A549 treated with Mapracorat at 1 μM for 4 hours (cell line): ENCODE data around the gene PCDHGB6. TPM values are rescaled to one million over a fixed set of nuclear protein-coding genes. Genes with fewer than 3 reads are reported as not detected.

Experiments used
- total RNA-seq: library from RNA; stranded (reverse); fragments of 200-300 nt; extraction: Qiagen RNA extraction; gene quantifications from 5 replicates; pipeline ENCODE4 v1.2.3, GENCODE V29; 2022

Gene PCDHGB6
- total RNA-seq, result 0.08 to 0.13 TPM (median 0.12 TPM) in 5 replicates

DNA sequence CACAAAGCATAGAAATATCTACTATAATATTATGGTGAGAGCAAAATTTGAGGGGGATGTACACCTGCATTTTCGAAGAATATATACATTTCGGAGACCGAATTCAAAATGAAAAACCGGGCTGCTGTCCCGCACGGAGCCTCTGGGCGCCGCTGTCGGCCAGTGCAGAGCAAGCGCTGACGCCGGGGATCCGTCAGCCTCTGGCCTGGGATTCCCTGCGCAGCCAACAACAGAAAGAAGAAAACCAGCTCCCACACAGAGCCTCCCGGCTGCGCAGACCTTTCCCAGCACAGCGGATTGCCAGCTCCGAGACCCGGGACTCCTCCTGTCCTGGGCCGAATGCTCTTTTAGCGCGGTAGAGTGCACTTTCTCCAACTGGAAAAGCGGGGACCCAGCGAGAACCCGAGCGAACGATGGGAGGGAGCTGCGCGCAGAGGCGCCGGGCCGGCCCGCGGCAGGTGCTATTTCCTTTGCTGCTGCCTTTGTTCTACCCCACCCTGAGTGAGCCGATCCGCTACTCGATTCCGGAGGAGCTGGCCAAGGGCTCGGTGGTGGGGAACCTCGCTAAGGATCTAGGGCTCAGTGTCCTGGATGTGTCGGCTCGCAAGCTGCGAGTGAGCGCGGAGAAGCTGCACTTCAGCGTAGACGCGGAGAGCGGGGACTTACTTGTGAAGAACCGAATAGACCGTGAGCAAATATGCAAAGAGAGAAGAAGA, at the start of gene PCDHGB6:
TSS of gene PCDHGB6 (plus strand) at position 232 of the 716 bp plus-strand sequence. CDS start at position 414, 182 bp downstream.

DNA sequence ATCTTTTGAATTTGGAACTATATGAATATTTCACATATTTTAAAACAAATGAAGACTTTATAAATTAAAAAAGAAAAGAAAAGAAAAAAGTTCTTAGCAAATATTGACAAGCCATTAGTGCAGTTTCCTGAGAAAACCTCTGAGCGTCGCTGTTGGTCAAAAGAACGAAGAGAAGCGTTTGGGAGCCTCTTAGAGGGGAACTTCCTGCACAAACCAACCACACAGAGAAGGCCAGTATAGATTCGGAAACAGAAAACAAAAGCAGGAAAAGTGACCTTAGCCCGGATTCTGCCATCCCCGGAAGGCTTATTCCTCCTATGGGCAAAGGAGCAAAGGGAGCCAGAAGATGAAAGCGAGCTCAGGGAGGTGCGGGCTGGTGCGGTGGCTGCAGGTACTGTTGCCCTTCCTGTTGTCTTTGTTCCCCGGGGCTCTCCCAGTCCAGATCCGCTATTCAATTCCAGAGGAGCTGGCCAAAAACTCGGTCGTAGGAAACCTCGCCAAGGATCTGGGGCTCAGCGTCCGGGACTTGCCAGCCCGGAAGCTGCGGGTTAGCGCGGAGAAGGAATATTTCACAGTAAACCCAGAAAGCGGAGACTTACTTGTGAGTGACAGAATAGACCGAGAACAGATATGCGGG, 47.9 kb upstream of the PCDHGB6 start, which contains the start of gene PCDHGB2:
TSS of gene PCDHGB2 (plus strand) at position 205 of the 637 bp plus-strand sequence. CDS start at position 347, 142 bp downstream.

DNA sequence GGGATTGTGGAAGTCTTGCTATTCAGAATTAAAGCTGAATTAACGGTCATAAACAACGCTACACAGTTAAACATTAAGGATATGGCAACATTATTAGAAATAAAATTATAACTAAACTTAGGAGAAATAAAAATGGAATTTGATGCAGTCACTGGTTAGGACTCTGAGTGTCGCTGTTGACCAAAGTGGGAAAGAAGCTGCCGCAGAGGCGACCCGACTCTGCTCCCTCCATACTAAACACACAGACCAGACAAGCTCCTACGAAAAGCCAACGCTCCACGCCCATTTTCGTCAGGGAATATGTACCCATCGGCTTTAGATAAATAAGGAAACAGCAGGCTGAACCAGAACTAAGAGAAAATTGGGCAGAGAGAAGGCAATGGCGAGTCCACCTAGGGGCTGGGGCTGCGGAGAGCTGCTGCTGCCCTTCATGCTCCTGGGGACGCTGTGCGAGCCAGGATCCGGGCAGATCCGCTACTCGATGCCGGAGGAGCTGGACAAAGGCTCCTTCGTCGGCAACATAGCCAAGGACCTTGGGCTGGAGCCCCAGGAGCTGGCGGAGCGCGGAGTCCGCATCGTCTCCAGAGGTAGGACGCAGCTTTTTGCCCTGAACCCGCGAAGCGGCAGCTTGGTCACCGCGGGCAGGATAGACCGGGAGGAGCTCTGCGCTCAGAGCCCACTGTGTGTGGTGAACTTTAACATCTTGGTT, 43.7 kb upstream of the PCDHGB6 start, which contains the start of gene PCDHGA5:
TSS of gene PCDHGA5 (plus strand) at position 211 of the 709 bp plus-strand sequence. CDS start at position 380, 169 bp downstream.

DNA sequence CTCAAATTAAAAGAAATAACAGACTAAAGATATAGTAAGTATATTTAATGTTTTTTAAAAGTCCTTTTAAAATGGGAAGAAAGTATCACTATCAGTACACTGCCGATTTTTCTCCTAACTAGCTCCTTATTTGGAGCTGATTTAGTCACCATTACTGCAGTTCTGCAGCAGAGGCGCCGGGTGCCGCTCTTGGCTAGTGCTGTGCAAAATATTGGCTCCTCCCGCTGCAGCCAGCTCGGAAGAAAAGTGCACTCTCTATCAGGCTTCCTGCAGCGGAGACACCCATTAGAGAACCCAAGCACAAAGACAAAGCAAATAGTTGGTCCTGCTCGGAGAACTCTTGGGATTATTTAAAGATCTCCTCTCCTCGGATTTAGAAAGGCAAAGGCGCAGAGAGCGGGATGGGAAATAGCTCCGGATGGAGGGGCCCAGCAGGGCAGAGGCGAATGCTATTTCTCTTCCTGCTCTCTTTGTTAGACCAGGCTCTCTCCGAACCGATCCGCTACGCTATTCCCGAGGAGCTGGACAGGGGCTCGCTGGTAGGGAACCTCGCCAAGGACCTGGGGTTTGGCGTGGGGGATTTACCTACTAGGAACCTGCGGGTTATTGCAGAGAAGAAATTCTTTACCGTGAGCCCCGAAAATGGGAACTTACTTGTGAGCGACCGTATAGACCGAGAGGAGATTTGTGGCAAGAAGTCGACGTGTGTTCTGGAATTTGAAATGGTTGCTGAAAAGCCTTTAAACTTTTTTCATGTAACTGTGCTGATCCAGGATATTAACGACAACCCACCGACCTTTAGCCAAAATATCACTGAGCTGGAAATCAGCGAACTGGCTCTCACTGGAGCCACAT, 37.6 kb upstream of the PCDHGB6 start, which contains the start of gene PCDHGB3:
TSS of gene PCDHGB3 (plus strand) at position 249 of the 855 bp plus-strand sequence. CDS start at position 402, 153 bp downstream.

DNA sequence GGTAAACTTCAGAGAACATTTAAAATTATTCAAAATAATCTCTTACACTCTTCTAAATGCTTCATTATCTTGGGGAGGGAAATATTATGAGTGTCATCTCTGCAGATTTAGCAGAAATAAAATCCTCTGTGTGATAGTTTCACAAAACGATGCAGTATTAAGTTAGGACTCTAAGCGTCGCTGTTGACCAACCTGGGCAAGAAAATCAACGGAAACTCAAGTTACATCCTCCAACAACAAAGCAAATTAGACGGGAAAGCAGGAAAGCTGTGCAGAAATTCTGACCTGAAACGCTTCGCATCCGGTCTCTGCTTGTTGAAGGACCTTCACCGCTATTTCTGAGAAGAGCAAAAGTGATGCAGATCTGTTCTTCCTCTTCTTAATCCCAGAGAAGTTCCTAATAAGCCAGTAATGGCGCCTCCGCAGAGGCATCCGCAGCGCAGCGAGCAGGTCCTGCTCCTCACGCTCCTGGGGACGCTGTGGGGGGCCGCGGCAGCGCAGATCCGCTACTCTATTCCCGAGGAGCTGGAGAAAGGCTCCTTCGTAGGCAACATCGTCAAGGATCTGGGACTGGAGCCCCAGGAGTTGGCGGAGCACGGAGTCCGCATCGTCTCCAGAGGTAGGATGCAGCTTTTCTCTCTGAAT, 34.0 kb upstream of the PCDHGB6 start, which contains the start of gene PCDHGA6:
TSS of gene PCDHGA6 (plus strand) at position 219 of the 645 bp plus-strand sequence. CDS start at position 412, 193 bp downstream.

DNA sequence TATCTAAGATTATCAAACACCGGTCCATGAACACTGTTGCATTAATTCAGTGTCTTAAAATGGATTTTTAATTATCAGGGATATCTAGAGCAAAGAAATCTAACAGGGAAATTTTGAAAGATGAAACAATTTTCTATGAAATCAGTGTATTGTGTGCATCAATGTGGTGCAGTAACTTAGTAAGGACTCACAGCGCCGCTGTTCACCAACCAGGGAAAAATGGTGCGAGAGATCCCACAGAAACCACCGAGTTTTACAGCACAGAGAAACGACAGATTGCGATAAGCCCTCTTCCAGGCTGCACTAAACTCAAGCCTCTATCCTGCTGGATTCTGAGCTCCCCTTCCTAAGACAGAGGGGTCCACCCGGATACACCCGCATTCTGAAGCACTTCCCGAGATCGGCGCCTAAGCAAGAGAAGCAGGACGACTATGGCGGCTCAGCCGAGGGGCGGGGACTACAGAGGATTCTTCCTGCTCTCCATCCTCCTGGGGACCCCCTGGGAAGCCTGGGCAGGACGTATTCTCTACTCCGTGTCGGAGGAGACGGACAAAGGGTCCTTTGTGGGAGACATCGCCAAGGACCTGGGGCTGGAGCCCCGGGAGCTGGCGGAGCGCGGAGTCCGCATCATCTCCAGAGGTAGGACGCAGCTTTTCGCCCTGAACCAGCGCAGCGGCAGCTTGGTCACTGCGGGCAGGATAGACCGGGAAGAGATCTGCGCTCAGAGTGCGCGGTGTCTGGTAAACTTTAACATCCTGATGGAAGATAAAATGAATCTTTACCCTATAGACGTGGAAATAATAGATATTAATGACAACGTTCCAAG, 25.1 kb upstream of the PCDHGB6 start, which contains the start of gene PCDHGA7:
TSS of gene PCDHGA7 (plus strand) at position 274 of the 826 bp plus-strand sequence. CDS start at position 432, 158 bp downstream.

DNA sequence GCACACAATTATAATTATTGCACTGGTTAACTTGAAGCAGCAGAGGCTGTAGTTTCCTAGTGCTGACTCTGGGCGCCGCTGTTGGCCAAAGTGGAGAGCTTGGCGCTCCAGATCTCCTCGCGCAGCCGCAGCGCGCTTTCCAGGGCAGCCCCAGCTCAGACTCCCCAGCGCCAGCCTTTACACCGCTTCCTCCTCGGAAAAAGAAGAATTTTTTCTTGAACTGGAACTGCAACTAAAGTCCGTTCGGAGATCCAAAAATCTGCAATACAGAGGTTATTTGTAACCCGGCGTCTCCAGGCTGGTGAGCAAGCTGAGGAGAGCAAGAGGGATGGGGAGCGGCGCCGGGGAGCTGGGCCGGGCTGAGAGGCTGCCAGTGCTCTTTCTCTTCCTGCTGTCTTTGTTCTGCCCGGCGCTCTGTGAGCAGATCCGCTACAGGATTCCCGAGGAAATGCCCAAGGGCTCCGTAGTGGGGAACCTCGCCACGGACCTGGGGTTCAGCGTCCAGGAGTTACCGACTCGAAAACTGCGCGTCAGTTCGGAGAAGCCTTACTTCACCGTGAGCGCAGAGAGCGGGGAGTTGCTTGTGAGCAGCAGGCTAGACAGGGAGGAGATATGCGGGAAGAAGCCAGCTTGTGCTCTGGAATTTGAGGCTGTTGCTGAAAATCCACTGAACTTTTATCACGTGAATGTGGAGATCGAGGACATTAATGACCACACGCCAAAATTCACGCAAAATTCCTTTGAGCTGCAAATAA, 20.1 kb upstream of the PCDHGB6 start, which contains the start of gene PCDHGB4:
TSS of gene PCDHGB4 (plus strand) at position 142 of the 755 bp plus-strand sequence. CDS start at position 329, 187 bp downstream.

DNA sequence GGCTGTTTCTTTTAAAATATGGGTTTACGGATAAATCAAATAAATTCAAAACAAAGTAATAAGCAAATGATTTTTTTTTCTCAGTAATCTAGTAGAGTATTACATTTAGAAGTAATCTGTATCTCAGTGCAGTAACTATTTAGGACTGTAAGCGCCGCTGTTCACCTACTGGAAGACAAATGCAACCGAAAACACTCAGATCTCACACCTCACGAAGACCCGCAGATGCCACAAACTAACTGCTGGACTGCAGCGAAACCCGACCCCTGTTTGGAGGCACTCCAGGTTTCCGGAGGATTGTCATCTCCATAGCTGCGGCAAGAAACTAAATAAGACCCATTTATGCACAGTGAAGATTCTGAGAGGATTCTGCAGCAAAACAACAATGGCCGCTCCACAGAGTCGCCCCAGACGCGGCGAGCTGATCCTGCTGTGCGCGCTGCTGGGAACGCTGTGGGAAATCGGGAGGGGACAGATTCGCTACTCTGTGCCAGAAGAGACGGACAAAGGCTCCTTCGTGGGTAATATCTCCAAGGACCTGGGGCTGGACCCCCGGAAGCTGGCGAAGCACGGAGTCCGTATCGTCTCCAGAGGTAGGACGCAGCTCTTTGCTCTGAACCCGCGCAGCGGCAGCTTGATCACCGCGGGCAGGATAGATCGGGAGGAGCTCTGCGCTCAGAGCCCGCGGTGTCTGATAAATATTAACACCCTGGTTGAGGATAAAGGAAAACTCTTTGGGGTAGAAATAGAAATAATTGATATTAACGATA, 15.2 kb upstream of the PCDHGB6 start, which contains the start of gene PCDHGA8:
TSS of gene PCDHGA8 (plus strand) at position 205 of the 770 bp plus-strand sequence. CDS start at position 386, 181 bp downstream.

DNA sequence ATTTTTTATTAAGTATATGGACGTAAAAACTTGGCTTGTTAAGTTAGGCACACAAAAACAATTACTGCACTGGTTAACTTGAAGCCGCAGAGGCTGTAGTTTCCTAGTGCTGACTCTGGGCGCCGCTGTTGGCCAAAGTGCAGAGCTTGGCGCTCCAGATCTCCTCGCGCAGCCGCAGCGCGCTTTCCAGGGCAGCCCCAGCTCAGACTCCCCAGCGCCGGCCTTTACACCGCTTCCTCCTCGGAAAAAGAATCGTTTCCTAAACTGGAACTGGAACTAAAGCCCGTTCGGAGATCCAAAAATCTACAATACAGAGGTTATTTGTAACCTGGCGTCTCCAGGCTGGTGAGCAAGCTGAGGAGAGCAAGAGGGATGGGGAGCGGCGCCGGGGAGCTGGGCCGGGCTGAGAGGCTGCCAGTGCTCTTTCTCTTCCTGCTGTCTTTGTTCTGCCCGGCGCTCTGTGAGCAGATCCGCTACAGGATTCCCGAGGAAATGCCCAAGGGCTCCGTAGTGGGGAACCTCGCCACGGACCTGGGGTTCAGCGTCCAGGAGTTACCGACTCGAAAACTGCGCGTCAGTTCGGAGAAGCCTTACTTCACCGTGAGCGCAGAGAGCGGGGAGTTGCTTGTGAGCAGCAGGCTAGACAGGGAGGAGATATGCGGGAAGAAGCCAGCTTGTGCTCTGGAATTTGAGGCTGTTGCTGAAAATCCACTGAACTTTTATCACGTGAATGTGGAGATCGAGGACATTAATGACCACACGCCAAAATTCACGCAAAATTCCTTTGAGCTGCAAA, 9.9 kb upstream of the PCDHGB6 start, which contains the start of gene PCDHGB5:
TSS of gene PCDHGB5 (plus strand) at position 192 of the 796 bp plus-strand sequence. CDS start at position 373, 181 bp downstream.

DNA sequence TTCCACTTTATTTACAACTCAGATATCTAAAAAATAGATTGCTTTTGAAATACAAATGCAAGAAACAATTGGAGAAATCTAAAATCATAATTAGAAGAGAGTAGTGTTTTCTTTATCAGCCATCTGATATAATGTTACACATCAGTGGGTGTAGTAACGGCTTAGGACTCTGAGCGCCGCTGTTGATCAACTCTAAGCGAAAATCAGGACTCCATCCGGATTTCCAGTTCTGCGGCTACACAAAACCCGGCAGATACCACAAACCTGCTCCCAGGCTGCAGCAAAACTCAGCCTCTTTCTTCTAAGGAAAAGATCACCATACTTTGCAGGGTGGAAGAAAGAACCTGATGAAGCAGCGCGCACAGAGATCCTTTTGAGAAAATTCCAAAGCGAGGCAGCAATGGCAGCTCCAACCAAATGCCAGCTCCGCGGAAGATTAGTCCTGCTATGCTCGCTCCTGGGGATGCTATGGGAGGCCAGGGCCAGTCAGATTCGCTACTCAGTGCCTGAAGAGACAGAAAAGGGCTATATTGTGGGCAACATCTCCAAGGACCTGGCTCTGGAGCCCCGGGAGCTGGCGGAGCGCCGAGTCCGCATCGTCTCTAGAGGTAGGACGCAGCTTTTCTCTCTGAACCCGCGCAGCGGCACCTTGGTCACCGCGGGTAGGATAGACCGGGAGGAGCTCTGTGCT, 5.1 kb upstream of the PCDHGB6 start, which contains the start of gene PCDHGA9:
TSS of gene PCDHGA9 (plus strand) at position 226 of the 691 bp plus-strand sequence. CDS start at position 401, 175 bp downstream.

DNA sequence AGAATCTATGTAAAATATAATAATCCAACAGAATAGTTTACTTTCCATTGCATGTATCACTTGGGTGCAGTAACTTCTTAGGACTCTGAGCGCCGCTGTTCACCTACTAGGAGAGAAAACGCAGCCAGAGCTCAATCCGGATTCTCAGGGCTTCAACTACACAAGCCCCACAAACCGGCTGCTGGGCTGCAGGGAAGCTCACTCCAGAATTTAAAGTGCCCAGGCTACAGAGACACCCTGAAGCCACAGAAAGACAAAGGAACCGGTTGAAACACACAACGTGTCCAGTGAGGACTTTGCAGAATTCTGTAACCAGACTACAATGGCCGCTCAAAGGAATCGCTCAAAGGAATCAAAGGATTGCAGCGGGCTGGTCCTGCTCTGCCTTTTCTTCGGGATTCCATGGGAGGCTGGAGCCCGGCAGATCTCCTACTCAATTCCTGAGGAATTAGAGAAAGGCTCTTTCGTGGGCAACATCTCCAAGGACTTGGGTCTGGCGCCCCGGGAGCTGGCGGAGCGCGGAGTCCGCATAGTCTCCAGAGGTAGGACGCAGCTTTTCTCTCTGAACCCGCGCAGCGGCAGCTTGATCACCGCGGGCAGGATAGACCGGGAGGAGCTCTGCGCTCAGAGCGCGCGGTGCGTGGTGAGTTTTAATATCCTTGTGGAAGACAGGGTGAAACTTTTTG, 5.2 kb downstream of the PCDHGB6 start, which contains the start of gene PCDHGA10:
TSS of gene PCDHGA10 (plus strand) at position 134 of the 686 bp plus-strand sequence. CDS start at position 323, 189 bp downstream.

DNA sequence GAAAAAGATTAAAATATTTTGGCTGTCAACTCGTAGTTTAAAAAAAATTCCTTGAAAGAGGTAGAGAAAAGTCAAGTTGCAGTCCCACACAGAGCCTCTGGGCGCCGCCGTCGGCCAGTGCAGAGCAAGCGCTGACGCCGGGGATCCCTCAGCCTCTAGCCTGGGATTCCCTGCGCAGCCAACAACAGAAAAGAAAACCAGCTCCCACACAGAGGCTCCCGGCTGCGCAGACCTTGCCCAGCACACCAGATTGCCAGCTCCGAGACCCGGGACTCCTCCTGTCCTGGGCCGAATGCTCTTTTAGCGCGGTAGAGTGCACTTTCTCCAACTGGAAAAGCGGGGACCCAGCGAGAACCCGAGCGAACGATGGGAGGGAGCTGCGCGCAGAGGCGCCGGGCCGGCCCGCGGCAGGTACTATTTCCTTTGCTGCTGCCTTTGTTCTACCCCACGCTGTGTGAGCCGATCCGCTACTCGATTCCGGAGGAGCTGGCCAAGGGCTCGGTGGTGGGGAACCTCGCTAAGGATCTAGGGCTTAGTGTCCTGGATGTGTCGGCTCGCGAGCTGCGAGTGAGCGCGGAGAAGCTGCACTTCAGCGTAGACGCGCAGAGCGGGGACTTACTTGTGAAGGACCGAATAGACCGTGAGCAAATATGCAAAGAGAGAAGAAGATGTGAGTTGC, 9.8 kb downstream of the PCDHGB6 start, which contains the start of gene PCDHGB7:
TSS of gene PCDHGB7 (plus strand) at position 184 of the 679 bp plus-strand sequence. CDS start at position 367, 183 bp downstream.

DNA sequence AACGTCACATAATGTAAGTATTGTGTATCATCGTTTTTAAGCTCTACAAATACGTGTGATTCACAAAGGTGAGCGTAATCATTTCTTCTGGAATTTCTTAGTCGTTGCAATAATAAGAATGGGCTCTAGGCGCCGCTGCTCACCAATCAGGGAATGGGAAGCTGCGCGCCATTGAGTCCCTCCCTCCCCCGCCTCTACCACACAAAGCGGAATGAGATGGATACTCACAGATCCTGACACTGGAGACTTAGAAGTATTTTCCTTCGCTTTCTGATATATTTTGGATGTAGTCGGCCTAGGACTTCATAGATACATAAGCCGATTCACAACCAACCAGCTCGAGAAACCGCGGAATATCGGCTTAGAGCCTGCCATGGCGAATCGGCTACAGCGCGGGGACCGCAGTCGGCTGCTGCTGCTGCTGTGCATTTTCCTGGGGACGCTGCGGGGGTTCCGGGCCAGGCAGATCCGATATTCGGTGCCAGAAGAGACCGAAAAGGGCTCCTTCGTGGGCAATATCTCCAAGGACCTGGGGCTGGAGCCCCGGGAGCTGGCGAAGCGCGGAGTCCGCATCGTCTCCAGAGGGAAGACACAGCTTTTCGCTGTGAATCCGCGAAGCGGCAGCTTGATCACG, 13.2 kb downstream of the PCDHGB6 start, which contains the start of gene PCDHGA11:
TSS of gene PCDHGA11 (plus strand) at position 197 of the 634 bp plus-strand sequence. CDS start at position 374, 177 bp downstream.

DNA sequence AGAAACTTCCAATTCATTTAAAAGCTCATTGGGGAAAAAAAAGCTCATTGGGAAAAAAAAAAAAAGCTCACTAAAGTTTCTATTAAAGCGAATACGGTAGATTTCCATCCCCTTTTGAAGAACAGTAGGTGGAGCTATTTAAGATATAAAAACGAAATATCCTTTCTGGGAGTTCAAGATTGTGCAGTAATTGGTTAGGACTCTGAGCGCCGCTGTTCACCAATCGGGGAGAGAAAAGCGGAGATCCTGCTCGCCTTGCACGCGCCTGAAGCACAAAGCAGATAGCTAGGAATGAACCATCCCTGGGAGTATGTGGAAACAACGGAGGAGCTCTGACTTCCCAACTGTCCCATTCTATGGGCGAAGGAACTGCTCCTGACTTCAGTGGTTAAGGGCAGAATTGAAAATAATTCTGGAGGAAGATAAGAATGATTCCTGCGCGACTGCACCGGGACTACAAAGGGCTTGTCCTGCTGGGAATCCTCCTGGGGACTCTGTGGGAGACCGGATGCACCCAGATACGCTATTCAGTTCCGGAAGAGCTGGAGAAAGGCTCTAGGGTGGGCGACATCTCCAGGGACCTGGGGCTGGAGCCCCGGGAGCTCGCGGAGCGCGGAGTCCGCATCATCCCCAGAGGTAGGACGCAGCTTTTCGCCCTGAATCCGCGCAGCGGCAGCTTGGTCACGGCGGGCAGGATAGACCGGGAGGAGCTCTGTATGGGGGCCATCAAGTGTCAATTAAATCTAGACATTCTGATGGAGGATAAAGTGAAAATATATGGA, 22.7 kb downstream of the PCDHGB6 start, which contains the start of gene PCDHGA12:
TSS of gene PCDHGA12 (plus strand) at position 176 of the 782 bp plus-strand sequence. CDS start at position 429, 253 bp downstream.

